Hepatic stellate cell (primary cell): ENCODE measurements around the gene PCDHGC5.

Experiments used
- DNase-seq: peaks from one replicate; pipeline ENCODE4 v3.0.0; 2011; ENCODE audit warnings: low spot score

PCDHGC5 gene

GRCh38 chr5:141512911-141513626 lies 24.2 kb downstream of the PCDHGC5 start:
- DNase-seq: no peak

GRCh38 chr5:141513627-141514329 lies 24.9 kb downstream of the PCDHGC5 start:
- peak; percentile 84 for DNase-seq

GRCh38 chr5:141514330-141515133 lies 25.7 kb downstream of the PCDHGC5 start:
- DNase-seq: no peak

- DNase-seq: no peak
These were observed 26.3 kb downstream of the PCDHGC5 start for GRCh38 chr5:141515141-141515540.

DNA sequence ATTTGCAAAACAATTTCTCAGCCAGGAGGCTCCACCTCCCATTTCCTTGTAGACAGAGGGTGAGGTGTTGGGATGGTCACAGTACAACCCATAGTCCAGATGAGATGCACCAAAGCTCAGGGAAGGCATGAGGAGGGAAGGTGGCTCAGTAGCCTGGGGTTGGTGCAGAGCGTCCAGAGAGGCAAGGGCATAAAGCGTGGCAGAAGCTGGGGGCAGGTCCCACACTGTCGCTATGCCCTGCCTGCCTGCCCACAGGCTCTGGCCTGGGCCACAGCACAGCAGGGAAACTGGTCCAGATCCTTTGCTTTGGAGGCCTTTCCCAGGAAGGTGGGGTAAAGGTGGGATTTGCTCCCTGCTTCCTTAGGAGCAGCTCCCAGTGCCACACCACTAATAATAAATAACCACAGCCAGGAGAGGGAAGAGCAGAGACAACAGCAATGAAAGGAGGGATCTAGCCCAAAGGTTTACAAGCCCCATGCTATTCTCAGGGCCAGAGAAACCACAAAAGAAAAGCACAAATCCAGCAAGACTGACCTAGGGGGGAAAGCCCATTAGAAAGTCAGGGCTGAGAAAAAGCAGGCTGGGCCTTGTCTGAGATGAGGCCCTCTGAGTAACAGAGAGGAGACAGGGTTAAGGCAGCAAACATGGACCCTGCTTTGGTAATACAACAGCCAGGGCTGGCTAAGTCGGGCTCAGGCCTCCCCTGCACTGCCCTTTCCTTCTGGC lies 27.2 kb downstream of the PCDHGC5 start:
- DNase-seq: no peak

DNA sequence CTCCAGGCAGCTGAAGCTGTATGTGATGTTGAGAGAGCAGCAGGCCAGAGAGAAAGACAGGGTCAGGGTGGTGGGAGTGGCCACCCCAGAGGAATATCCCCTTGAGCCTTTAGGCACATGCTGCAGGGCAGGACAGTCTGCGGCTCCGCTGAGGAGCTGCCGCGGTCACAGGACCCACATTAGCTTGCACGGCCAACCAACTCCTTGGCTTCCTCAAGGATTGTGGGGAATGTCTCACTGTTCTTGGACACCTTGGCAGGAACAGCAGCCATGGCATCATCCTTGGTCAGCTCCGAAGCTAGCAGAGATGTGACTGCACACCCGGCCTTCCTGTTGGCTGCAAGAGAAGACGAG lies 27.8 kb downstream of the PCDHGC5 start:
- DNase-seq: no peak

- DNase-seq: no peak
These were observed 28.4 kb downstream of the PCDHGC5 start for GRCh38 chr5:141517312-141517711.

DNA sequence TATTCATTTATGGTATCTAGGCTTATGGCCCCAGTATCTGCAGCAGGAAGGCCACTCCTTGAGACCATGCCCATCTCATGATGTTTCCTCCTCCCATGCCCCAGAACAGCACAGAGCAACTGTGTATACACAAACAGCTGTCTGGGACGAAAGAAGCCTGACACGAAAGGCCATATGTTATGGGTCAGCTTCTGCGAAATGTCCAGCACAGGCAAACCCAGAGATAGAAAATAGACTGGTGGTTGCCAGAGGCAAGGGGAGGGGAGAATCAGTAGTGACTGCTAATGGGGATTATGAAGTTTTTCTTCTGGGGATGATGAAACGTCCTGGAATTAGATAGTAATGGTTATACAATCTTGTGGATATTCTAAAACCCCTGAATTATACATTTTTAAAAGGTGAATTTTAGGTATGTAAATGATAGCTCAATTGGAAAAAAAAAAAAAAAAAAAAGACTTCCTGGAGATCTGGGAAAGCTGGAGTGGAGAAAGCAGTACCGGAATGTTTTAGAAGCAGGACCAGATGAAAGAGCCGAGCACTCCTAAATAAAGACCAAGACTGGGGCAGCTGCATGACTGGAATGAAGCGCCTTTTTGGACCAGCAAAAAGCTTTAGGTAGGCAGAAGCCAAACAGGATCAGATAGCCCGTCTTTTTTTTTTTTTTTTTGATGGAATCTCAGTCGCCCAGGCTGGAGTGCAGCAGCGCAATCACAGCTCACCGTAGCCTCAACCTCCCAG lies 29.2 kb downstream of the PCDHGC5 start:
- peak; percentile 70 for DNase-seq

GRCh38 chr5:141518618-141519015 lies 29.7 kb downstream of the PCDHGC5 start:
- no peak for DNase-seq

GRCh38 chr5:141519605-141520565 lies 31.0 kb downstream of the PCDHGC5 start:
- no peak for DNase-seq

- peak; percentile 80 for DNase-seq
These were observed 32.4 kb downstream of the PCDHGC5 start for GRCh38 chr5:141521244-141521781.

DNA sequence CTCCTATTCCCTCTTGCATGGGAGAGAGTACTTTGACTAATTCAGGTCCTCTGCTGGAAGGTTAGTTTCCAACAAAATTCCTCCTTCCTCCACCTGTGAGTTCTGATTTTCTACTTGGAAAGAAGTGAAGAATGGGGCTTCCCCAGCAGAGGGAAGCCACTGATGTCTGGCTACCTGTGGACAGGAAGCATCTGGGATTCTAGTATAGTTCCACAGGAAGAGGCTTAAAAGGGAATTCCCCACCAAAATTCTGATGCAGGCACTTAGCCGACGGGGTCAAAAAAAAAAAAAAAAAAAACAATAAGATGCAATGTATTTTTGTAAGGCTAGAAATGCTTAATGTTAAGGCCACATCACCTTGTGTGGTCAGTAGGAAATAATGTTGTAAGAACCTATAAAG lies 33.4 kb downstream of the PCDHGC5 start:
- no peak for DNase-seq

- no peak for DNase-seq
These were observed 35.1 kb downstream of the PCDHGC5 start for GRCh38 chr5:141523991-141524390.

- peak; percentile 81 for DNase-seq
These were observed 36.0 kb downstream of the PCDHGC5 start for GRCh38 chr5:141524604-141525597.

GRCh38 chr5:141525653-141526052 lies 36.8 kb downstream of the PCDHGC5 start:
- no peak for DNase-seq

DNA sequence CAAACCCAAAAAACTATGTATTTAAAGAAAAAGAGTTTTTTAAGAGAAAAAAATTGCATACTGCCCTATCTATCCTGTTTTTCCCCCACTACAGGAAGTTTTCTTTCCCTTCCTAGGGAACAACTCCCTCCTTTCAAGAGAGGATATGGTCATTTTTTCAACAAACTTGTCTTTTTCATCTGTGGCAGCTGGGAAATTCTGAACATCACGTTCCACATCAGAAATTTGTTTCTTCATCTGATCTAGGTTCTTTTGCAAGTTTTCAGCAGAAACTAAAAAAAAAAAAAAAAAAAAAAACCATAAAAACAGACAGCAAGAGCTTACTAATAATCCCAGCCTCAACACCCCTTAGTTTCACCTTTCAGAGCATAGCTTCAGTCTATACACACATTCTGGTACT lies 38.5 kb downstream of the PCDHGC5 start:
- no peak for DNase-seq

DNA sequence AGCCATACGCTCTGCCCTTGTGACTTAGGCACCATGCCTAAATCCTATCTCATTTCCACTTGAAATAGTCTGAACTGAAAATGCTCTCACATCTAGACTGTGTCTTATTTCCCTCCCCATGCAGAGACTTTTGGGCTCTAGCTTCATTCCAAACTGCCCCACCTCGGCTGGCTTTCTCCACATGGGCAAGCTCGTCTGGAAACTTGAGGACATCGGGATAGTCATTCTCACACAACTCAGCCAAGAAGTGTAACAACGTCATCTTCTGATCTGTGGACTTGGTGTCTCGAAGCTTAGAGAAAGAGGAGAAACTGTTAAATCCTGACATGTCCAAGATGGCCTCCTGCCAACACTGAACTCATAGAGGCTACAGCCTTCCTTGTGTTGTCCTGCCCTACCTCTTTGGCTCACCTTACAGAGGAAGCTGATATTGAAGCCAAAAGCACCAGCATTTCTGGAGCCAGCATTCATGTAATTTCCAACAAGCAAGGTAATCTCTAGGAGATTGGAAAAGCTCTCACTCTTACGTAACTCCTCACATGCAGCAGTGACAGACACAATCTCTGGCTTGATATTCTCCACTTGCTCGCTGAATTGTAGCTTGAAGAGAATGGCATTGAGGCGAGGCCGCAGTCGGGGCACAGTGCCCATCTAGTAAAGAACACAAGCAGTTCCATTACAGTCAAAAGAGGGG lies 39.6 kb downstream of the PCDHGC5 start:
- DNase-seq: no peak

GRCh38 chr5:141529002-141529401 lies 40.1 kb downstream of the PCDHGC5 start:
- DNase-seq: no peak
